MV-4-11 (cell line): ENCODE results near the gene SENP1.

Experiments used
- DNase-seq: peaks from one replicate; lab custom pipeline; 2025; lab: John Stamatoyannopoulos, UW

SENP1 gene

DNA sequence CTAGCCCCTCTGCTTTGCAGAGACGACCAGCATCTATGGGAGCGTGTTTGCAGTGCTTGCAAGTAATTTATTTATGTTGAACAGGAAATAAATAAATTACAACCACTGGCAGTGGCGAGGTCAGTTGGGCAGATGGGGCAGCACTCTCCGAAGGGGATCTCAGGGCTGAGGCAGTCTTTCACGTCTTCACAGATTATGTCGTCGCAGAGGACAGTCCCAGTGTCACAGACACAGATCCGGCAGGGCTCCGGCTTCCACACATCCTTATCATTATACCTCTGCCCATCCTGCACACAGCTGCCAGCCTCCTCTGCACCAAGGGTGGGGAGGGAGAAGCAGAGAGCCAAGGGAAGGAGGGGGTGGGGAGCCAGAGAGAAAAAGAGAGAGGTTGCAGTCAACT is 106.1 kb downstream of the SENP1 start:
- no peak for DNase-seq

DNA sequence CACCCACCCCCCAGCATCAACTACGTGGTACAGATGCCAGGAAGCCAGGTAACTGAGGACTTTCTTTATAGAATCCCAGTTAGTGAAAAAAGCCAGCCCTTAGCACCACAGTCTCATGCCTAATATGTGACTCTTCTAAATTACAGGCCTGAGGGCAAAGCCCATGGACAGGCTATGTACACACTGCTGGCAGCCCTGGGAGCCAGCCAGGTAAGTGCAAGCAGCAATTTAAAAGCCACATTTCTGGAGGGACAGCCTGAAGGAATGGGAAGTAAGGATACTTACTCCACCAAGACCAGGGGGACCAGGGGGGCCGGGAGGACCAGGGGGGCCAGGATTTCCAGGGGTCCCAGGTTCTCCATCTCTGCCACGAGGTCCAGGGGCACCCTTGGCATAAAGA is 108.6 kb downstream of the SENP1 start:
- DNase-seq: no peak

DNA sequence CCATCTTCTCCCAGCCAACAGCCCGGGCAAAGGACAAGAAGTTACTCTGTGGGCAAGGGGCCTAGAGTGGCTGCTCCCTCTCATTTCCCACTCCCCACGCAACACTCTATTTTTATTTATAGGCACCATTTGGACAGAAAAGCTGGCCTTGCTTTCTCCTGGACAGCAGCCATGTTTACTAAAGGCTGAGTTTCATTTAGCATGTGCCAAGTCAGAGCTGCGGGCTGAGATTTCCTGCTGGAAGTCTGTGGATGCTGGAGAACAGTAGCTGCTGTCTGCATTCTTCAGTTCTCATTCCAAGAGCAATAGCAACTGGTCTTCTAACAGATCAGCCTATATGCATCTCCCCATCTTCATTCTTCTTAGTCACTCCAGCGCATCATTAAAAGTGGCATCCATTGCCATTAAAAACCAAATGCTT is 109.9 kb downstream of the SENP1 start:
- DNase-seq: no peak

DNA sequence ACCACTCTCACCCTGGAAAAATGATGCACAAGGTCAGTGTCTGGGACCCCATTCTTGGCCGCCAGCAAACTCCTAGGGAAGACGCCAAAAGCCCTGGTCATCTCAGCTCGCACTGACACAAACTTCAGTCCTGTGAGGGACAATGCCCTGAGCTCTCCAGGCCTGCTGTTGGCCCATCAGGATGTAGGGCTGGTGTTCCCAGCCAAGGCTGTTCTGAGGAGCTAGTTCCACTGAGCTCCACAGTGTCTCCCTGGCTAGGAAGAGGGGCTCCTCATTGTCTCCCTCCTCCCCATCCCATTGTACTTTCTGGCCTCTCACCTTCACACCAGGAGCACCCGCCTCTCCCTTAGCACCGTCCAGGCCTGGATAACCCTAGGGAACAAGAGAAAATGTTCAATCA is 112.4 kb downstream of the SENP1 start:
- DNase-seq: no peak
